HG03066 (cell line): ENCODE results near the gene SLC8A3.
"Not testable (repeated sequence)": the region's sequence is repeated elsewhere in the genome, so short reads cannot be mapped to it uniquely, and the experiment has no call there.

ENCODE experiments used
- ATAC-seq: cut with Tn5 transposase; IDR thresholded peaks from one replicate; pipeline ENCODE4 v1.9.1; 2021; ENCODE audit warnings: low read depth; ENCODE audit not compliant: unreplicated experiment

Gene SLC8A3, protein sequence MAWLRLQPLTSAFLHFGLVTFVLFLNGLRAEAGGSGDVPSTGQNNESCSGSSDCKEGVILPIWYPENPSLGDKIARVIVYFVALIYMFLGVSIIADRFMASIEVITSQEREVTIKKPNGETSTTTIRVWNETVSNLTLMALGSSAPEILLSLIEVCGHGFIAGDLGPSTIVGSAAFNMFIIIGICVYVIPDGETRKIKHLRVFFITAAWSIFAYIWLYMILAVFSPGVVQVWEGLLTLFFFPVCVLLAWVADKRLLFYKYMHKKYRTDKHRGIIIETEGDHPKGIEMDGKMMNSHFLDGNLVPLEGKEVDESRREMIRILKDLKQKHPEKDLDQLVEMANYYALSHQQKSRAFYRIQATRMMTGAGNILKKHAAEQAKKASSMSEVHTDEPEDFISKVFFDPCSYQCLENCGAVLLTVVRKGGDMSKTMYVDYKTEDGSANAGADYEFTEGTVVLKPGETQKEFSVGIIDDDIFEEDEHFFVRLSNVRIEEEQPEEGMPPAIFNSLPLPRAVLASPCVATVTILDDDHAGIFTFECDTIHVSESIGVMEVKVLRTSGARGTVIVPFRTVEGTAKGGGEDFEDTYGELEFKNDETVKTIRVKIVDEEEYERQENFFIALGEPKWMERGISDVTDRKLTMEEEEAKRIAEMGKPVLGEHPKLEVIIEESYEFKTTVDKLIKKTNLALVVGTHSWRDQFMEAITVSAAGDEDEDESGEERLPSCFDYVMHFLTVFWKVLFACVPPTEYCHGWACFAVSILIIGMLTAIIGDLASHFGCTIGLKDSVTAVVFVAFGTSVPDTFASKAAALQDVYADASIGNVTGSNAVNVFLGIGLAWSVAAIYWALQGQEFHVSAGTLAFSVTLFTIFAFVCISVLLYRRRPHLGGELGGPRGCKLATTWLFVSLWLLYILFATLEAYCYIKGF

DNA sequence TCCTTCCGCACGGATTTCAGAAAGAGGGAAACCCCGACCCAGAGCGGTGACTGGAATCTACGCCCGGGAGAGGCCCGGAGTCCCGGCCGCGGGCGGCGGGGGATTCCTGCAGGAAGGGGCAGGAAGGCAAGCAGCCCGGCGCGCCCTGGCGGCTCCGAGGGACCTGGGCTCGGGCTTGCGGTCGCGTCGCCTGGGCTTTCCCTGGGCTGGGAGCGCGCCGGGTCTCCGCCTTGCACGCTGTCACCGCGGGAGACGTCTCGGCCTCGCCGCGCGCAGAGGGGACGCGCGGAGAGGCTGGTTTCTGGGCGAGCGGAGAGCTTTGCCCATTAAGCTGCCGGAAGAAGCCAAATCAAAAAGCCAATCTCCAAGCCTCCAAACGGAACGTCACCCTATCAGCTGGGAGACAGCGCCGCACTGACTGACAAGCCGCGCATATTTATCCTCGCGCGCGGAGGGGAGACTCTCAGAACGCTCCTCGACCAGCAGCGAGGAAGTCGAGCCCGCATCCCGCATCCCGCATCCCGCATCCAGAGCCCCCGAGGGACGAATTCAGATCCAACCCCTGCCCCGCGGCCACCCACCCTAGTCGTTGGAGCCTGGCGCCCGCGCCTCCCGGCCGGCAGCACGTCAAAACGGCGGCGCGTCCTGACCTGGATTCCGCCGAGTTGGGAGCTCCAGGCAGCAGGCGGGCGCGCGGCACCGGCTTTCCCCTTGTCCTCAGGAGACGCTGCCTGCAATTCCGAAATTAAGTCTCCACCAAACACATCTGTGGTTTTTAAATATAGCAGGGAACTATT, at the start of gene SLC8A3:
Gene SLC8A3 (minus strand): TSS at position 293 of the 797 bp plus-strand sequence. CDS start 20,529 bp downstream, outside the sequence.
- no peak for ATAC-seq

DNA sequence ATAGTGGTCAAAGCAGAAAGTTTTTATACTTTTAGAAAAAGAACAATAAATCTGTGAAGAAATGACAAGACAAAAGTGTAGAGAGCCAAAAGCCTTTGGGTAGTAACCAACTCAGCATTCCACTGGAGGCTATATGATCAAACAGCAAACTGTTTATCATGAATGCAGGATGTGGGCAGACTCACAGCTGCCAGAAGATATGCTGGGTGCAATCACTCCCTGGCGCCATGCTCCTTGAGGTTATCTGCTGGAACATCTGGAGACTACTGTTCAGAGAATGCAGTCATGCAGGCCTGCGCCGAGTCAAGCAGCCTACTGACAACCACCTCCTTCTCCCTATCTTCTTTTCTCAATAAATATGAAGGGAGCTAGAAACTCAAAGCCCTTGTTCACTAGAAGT, 49.0 kb upstream of the SLC8A3 start:
- ATAC-seq, result no peak

DNA sequence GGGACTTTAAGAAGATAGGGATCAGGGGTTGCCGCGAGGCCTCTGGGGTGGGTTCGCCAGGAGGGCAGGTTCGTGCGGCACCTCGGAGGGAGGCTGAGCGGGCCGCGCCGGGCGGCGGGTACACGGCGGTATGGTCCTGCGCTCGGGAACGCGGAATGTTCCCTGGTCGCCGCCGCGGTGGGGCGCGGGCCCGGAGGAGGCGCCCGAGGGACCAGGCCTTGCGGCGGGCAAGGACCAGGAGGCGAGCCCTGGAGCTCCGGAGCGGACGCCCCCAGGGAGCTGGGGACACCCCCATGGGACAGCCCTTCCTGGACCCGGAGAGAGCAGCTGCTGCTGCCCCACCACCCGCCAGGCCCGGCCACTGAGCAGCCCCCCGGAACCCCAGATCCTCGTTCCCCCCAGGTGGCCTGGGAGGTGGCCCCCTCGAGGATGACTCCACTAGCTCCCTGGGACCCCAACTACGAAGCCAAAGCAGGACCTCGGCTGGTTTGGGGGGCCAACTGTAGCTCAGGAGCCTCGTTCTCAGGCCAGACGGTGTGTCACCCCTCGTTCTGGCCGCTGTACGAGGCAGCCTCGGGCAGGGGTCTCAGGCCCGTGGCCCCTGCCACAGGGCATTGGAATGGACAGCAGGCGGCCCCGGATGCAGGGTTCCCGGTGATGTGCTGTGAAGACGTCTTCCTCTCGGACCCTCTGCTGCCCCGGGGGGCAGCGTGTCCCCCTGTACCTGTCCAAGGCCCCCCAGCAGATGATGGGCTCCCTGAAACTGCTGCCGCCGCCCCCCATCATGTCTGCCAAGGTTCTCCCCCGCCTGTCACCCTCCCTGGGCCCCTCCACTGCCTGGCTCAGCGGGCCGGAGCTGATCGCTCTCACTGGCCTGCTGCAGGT, 45.6 kb upstream of the SLC8A3 start:
- ATAC-seq, result no peak

DNA sequence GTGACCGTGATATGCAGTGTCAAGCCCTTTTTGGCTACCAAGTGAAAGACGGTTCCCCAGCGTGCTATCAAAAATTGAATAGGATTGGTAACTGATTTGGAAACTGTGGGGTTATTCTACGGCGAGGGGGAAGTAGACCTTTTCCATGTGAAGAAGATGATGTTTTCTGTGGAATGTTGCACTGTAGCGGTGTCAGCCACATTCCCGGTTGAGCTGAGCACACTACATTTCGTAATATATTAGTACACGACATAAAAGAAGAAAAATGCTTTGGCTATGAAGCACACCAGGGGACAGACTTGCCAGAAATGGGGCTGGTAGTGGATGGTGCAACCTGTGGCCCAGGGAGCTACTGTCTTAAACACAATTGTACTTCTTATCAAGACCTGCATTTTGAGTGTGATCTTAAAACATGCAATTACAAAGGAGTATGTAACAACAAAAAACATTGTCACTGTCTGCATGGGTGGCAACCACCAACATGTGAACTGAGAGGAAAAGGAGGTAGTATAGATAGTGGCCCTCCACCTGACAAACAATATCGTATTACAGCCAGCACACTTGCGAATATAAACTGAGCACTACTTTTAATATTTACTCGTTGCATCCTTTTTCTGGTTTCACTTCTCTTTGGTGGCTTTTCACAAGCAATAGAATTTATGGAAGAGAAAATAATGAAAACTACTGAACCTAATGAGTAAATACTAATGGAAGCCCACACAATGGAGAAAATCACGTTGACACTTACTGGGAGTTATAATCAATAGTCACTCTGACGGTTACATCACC, 43.2 kb upstream of the SLC8A3 start:
- ATAC-seq, result not testable (repeated sequence)

DNA sequence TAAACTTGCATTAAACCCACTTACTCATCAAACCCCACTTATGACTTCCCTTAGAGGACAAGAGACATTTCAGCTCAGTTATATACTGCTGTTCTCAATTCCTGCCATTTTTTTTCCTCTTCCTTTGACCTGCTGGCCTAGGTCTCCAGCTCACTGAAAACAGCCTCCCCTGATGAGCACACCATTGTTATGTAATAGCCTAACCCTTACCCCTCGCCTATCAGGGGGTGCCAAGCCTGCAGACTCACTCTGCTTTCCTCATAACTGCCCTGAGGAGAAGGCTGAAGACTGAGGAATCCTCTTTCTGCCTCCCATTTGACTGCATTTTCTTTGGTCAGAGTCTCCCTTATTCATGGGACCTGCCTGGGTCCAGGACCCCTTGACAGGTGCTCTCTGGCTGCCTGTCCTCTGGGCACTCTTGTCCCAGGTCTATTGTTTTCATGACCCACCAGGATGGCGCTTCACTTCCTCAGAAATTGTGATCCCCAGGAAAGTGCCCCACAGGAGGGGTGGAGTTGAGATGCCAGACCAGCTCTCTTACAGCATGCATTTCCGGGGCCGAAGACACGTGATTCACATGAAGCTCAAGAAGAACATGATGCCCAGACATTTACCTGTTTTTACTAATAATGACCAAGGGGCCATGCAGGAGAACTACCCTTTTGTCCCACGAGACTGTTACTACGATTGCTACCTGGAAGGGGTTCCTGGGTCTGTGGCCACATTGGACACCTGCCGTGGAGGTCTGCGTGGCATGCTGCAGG, 41.3 kb upstream of the SLC8A3 start:
- ATAC-seq, result not testable (repeated sequence)

DNA sequence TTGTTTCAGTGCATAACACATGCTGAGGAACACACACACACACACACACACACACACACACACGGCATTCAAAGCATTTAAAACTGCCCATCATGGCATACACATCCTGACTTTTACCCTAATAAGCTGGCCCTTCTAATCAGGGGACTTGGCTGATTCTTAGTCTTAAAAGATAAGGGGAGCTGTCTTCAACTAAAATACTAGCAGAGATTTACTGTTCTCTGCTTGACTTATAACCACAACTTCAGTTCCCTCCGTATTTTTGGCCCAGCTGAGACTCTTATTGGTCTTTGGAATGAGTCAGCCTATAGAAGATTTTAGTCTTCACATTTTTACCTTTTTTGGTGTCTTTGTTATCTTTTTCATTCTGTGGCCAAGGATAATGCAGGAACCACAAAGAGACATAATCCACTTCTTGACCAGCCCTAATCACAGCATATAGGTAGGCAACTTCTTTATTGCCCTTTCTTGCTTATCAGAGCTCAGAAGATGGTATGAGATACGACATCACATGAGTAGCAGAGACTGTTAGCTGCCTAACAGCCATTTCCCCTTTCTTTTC, 25.1 kb upstream of the SLC8A3 start:
- no peak for ATAC-seq

DNA sequence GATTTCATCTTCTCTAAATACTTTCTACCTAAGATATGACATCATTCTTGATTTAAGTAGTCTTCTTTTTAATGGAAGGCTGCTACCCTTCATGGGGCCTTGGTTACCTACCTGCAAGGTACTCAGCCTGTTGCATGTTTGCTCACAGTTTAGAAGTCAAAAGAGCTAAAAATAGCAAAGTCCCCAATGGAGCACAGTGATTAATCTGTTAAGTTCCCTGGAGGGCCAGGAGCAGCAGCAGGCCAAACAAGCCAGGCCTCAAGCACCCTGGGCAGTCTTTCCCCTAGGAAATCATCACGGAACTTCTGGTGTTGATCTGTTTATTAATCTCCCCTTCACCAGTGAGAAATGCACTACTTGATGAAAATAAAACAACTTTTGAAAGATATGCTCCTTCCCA, 24.0 kb upstream of the SLC8A3 start:
- no peak for ATAC-seq

DNA sequence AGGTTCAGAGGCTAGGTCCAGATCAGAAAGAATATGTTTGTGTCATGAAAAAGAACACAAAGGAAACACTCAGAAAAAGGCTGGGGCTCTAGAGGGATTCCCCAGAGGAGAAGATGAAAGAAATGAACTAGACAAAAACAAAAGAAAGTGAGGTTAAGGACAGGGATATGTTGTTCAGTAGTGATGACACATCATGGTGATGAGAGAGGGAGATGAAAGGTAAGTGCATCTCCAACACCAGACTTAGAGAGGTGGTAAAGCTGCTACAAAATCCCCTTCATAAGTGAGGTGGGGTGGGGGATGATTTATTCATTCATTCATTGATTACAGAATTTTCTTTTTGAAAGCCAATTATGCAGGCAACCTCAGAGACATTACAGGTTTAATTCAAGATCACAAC, 19.6 kb upstream of the SLC8A3 start:
- ATAC-seq, result no peak

DNA sequence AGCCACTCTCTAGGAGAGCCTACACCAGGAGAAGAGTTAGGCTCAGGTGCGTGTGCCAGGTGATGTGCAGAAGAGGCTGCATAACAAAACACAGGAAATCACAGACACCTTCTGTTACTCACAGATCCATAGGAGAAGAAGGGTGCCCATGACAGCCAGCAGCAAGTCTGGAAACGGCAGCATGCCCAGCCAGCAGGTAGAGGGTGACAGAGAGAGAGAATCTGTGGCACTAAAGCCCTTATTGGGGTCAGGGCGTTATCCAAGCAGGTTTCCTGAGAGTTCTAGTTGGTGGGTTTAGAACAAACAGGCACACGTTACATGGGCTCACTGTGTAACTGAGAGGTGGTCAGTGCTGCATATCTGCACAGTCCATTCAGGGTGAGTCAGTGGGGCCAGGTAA, 14.9 kb upstream of the SLC8A3 start:
- no peak for ATAC-seq

DNA sequence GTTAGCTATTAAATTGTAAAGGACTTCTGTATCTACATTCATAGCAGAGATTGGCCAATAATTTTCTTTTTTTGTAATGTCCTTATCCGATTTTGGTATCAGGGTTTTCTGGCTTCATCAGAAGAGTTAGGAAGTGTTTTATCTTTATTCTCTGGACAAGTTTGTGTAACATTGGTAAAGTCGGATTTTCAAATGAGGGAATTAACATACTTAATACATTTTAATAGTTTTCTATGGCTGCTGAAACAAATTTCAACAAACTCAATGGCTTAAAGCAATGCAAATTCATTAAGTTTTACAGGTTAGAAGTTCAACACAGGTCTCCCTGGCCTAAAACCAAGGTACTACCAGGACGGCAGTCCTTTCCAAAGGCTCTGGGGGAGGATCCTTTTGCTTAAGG, 13.2 kb upstream of the SLC8A3 start:
- ATAC-seq, result no peak

DNA sequence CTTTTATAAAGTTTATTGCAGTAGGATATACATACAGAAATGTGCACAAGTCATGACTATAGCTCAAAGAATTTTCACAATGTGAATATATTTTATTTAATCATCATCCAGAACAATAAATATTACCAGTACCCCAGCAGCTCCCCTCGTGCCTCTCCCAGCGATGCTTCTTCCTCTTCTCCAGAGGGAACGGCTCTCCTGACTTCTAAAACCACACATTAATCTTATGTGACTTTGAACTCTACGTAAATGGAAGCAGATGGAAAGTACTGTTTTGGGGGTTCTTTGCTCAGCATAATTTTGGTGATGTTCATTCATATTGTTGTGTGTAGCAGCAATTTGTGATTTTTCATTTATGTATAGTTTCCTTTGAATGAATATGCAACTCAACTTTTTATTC, 4.6 kb upstream of the SLC8A3 start:
- ATAC-seq, result no peak

DNA sequence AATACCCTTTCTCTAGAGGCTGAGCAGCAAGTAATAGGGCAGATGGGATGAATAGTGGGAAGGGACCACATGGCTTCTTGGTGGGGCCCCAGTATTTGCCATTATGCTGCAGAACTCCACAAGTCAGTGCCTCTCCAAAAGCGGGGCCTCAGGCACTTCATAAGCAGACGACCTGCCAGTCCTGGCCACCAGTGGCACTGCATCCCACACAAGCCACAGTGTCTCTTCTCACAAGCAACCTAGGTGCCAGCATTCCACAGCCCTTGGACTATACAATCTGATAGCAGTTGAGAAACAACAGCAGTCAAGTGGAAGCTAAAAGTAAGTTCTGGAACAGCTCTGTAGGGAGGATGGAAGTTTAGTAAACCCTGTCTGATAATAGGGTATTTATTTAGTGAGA, 4.2 kb upstream of the SLC8A3 start:
- no peak for ATAC-seq

DNA sequence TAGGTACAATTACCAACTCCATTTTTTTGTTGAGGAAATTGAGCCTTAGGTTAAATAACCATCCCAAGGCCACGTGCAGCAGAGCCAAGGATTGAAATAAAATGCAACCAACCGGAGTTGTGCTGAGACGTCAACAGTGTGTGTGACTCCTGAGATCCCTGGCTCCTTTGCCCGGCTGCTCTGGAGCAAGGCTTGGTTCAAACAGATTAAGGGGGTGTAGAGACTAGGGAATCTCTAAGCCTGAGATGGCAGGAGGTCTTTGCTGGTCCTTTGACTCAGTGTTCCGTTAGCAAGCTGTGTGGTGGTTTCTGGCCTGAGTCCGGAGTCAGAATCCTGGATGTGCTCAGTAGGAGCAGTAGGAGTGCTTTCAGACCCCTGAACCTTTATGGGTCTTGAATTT, 1.4 kb upstream of the SLC8A3 start:
- ATAC-seq, result no peak

DNA sequence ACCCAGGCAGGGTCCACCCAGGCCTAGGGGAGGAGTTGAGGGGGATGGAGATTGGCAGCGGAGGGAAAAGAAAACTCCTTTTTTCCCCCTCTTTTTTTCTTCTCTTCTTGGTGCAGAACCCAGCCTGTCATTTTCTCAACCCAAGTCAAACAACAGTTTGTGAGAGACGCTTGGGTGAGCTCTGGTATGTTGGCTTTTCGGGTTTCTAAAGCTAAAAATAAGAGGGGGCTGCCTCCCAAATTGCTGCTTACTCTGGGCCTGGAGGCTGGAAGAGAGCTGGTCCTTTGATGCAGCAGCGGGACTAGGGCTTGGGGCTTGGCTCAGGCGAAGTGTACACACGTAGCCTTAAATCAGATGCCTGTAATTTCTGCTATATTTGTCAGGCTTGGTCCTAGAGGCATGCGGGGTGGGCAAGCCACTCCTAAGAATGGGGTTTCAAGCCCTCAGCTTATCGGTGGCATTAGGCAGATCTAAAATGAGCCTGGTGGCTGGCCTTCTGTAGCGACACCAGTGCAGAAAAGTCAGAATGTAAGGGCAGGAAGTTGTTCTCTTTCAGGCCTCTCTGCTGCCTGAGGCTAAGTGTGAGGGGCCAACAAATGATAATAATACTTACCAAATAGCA, 816 bp upstream of the SLC8A3 start:
- ATAC-seq, result no peak

DNA sequence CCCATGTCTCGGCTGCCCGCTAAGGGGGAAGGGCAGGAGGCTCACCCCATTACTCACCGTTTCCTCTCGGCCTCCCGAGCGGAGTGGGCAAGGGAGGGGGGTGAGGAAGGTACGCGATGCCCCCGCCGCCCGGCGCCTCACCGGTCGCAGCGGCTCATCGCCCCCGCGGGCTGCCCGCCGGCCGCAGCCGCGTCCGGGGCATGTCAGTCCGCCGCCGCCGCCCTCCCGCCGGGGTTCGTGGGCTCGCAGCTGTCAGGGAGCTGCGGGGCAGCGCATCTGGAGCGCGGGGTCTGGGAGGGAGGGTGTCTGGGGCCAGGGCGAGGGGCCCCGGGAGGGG, 461 bp downstream of the SLC8A3 start:
- ATAC-seq, result no peak

DNA sequence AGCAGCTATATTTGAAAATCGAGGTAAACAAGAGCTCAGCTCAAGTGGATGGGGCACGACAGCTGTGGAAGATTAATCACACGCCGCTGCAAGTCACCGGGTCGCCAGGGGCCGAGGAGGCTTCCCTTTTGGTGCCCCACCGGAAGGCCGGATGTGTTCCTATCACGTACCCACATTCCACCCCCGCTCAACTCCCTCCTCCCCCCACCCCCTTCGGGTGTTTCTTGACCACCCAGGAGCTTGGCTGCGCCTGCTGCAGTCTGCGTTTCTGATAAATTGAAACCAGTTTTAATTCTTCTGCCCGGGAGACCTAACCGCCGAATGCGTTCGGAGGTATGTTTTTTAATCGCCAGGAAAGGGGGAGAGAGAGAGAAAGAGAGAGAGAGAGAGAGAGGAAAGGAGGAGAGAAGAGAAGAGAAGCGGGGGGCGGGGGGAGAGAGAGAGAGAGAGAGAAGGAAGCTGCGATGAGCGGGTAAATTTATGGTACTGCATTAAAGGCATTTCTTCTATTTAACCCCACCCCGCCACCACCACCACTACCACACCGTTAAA, 1.8 kb downstream of the SLC8A3 start:
- ATAC-seq, result no peak

DNA sequence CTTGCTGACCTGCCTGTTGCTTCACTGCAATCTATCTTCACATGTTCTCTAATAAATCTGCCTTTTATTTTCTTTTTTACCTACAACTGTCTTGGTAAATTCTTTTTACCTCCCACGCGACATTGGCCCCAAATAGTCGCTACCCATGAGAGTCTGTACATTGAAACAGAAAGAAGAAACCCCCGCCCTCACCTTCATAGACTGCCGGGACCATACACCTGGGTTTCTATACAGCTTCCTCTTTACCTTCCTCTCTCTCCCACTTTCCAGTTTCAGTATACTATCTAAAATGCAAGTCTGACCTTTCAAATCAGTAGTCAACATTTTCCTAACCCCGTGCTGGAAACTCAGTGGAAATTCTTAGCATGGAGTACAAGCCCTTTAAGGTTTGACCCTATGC, 4.8 kb downstream of the SLC8A3 start:
- peak; percentile 64 for ATAC-seq
